Esophagus squamous epithelium (tissue), 5 donors: ENCODE data around the gene TMEM255B. TPM values are rescaled to one million over a fixed set of nuclear protein-coding genes. Genes with fewer than 3 reads are reported as not detected.

Experiments
- DNase-seq: peaks from one replicate; lab custom pipeline; 2025; lab: John Stamatoyannopoulos, UW
- H3K27ac ChIP-seq, 4 donors: fragments of 200-600 bp; sonication (generic); one replicate each; pipeline ENCODE4 v1.5.1; 2016 to 2019; ENCODE audit warnings: mild to moderate bottlenecking in 1 of 4
- H3K27me3 ChIP-seq, 4 donors: fragments of 200-600 bp; sonication (generic); 1 replicate in 3 of 4; 2 replicates in 1 of 4; pipeline versions ENCODE4 v1.5.1 to v1.6.0; 2017 to 2021; ENCODE audit warnings: antibody characterized with exemption in 1 of 4
- H3K36me3 ChIP-seq, 3 donors: fragments of 200-600 bp; sonication (generic); one replicate each; pipeline ENCODE4 v1.5.1; 2016 to 2019
- H3K4me1 ChIP-seq, 3 donors: fragments of 200-600 bp; sonication (generic); one replicate each; pipeline ENCODE4 v1.5.1; 2017 to 2019
- H3K4me3 ChIP-seq, 4 donors: fragments of 200-600 bp; sonication (generic); 1 replicate in 3 of 4; 2 replicates in 1 of 4; pipeline ENCODE4 v1.5.1; 2016 to 2019; ENCODE audit warnings: mild to moderate bottlenecking in 2 of 4, moderate library complexity in 1 of 4
- H3K9me3 ChIP-seq, 3 donors: fragments of 200-600 bp; sonication (generic); one replicate each; pipeline ENCODE4 v1.5.1; 2016 to 2019
- POLR2A ChIP-seq, 4 donors: fragments of 450-650 bp; IDR thresholded peaks; one replicate each; pipeline ENCODE4 v1.6.1; 2017; ENCODE audit warnings: antibody characterized with exemption in 4 of 4, mild to moderate bottlenecking in 4 of 4, moderate library complexity in 3 of 4
- WGBS, 2 donors: methylation state at CpG; one replicate each; pipeline ENCODE4 v1.1.5; 2018; 5-methylcytosine and 5-hydroxymethylcytosine counted together
- intact Hi-C: fragments of 100-400 bp; cut with DNase I; formaldehyde crosslinking; loops from one replicate; pipeline ENCODE4 v1.15.0; 2022
- total RNA-seq, 4 donors: library from RNA; depleted of rRNA; stranded (reverse); fragments of >200 nt; gene quantifications; one replicate each; pipeline ENCODE4 v1.1.0, GENCODE V29; 2016
- TF ChIP-seq, protein P1 (sequence below), 6 experiments: fragments of 450-650 bp in 4 of 6; fragments of 200-600 bp in 2 of 6; sonication (generic) in 2 of 6; IDR thresholded peaks; one replicate each; pipeline ENCODE4 v1.5.1; 2016 to 2019; ENCODE audit warnings: antibody characterized with exemption in 6 of 6, mild to moderate bottlenecking in 4 of 6, moderate library complexity in 4 of 6
- donor health status: DM: yes; HTN: yes; CAD: no.

TMEM255B gene
- total RNA-seq, 4 donors from 2014 or later: 0.30 to 9.2 (median 3.2) TPM; not detected in 1

DNA sequence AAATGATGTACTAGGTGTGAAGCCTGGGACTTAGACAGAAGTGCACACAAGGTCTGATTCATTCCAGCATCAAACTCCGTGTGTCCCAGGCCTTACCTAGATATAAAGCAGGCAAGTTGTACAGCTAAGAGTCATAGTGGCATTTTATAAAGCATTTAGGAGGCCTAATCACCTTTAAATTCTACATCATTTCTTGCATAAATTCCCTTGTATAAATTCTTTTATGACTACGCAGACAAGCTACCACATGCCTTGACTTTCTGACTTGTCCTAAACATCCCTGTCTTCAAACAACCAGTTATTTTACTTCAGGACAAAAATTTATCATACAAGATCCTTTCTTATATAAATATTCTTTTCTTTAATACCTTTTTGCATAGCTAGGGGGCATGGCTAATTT, 22.5 kb downstream of the TMEM255B start:
- H3K4me1 ChIP-seq: peaks cover 0 to 18% (median 0%) of the 10 kb centered on the region in 3 donors
- TF ChIP-seq, protein P1, sequence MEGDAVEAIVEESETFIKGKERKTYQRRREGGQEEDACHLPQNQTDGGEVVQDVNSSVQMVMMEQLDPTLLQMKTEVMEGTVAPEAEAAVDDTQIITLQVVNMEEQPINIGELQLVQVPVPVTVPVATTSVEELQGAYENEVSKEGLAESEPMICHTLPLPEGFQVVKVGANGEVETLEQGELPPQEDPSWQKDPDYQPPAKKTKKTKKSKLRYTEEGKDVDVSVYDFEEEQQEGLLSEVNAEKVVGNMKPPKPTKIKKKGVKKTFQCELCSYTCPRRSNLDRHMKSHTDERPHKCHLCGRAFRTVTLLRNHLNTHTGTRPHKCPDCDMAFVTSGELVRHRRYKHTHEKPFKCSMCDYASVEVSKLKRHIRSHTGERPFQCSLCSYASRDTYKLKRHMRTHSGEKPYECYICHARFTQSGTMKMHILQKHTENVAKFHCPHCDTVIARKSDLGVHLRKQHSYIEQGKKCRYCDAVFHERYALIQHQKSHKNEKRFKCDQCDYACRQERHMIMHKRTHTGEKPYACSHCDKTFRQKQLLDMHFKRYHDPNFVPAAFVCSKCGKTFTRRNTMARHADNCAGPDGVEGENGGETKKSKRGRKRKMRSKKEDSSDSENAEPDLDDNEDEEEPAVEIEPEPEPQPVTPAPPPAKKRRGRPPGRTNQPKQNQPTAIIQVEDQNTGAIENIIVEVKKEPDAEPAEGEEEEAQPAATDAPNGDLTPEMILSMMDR (IDR thresholded peaks at IDR 0.05): no peak
- TF ChIP-seq POLR2A (IDR thresholded peaks at IDR 0.05): no peak
- DNase-seq: no peak
- H3K9me3 ChIP-seq: no peaks in the 10 kb centered on the region
- H3K36me3 ChIP-seq: no peaks in the 10 kb centered on the region
- no peak overlapping the region for H3K27ac ChIP-seq
- H3K4me3 ChIP-seq: no peak overlapping the region
- 27 to 58% methylated on average over 2 of the region's 2 CpGs for WGBS, 2 donors
- peaks cover 0 to 18% (median 0%) of the 10 kb centered on the region in 4 donors for H3K27me3 ChIP-seq
- intact Hi-C loops: no loop called here

DNA sequence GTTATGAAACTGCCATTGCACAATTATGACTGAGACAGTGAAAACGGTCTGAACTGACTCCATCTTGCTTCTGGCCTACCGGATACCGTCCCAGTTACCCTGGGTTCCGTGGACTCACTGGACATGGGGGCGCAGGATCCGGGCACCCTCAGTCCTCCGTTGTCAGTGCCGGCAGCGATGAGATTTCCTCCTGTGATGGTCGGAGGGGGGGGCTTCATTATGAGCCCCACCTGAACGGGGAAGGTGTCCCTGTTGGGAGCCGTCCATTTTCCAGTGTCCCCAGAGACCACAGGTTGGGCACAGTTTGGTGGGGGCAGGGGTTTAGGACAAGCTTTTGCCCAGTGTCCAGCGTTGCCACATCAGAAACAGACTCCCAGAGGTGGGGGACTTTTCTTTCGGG, 23.4 kb downstream of the TMEM255B start:
- intact Hi-C loops: no loop called here
- Histone ChIP-seq H3K4me1 (peaks cover 0 to 18% (median 0%) of the 10 kb centered on the region in 3 donors), H3K27ac (no peak overlapping the region), H3K9me3 (no peaks in the 10 kb centered on the region), H3K27me3 (peaks cover 0 to 9% (median 0%) of the 10 kb centered on the region in 4 donors), H3K36me3 (no peaks in the 10 kb centered on the region), H3K4me3 (no peak overlapping the region)
- 75 to 80% methylated on average over 6 to 7 of the region's 14 CpGs for WGBS, 2 donors
- no peak for TF ChIP-seq POLR2A (IDR thresholded peaks at IDR 0.05)
- TF ChIP-seq, protein P1 (IDR thresholded peaks at IDR 0.05): no peak
- DNase-seq: no peak

DNA sequence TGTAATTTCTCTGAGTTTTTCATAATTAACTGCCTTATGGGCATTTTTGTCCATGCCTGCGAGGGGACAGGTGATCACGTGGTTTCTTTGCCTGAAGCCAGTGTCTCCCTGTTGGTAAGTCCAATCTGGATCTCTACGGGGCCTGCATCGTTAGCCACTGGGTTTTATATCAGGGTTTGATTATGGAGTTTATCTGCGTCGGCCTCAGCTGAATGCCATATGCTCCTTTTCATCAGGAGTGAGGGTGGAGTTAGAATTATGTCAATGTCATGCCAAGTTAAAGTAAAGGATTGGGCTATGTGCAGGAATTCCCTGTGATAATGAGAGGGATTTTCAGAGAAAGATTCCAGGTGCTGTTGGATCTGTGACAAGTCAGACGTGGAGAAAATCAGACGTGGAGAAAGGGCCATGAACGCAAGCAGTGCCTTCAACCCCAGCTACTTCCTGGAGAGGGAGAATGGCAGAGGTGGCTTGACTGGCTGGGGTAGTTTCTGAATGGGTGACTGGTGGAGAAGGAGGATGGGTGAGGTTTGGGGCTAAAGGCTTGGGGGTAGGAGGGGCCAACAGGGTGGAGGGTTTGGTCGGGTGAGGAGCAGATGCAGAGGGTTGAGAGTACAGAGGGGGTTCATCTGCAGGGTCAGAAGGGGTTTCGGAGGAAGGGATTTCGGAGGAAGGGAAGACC, 24.3 kb downstream of the TMEM255B start:
- intact Hi-C loops: no loop called here
- peaks cover 0 to under 1% (median 0%) of the 10 kb centered on the region in 4 donors for H3K27me3 ChIP-seq
- TF ChIP-seq, protein P1 (IDR thresholded peaks at IDR 0.05): no peak
- no peak for TF ChIP-seq POLR2A (IDR thresholded peaks at IDR 0.05)
- 50 to 78% methylated on average over 11 to 12 of the region's 12 CpGs for WGBS, 2 donors
- H3K9me3 ChIP-seq: no peaks in the 10 kb centered on the region
- no peaks in the 10 kb centered on the region for H3K36me3 ChIP-seq
- DNase-seq: no peak
- peaks cover 0 to 18% (median 0%) of the 10 kb centered on the region in 3 donors for H3K4me1 ChIP-seq
- H3K4me3 ChIP-seq: no peak overlapping the region
- no peak overlapping the region for H3K27ac ChIP-seq

DNA sequence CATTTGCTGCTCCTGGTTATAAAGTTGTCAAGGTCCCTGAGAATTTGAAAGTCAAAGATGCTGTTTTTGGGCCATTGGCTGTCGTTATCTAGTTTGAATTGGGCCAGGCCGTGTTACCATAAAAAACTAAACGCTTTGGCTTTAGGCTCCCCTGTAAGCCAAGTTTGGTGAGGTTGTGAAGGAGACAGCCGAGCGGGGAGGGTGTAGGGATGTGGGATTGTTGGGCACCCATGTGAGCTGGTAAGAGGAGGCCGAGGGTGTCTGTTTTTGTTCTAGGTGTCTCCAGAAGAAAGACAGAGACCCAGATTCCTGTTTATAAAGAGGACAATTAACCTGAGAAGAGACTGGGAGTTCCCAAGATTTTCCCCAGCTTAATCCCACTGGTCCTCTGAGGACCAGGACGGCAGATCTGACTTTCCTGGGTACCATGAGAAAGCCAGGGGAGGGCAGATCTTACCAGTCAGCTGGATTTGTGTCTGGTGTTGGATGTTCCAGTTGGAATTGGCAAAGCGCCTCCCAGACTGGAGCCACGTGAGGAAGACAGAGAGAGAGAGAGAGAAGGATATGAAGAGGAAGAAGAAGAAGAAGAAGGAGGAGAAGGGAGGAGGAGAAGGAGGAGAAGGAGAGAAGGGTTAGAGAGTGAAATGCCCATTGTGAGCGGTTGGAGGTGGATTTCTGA, 25.1 kb downstream of the TMEM255B start:
- TF ChIP-seq POLR2A (IDR thresholded peaks at IDR 0.05): no peak
- TF ChIP-seq, protein P1 (IDR thresholded peaks at IDR 0.05): no peak
- H3K27ac ChIP-seq: no peak overlapping the region
- no peak overlapping the region for H3K4me3 ChIP-seq
- peaks cover 0 to 18% (median 0%) of the 10 kb centered on the region in 3 donors for H3K4me1 ChIP-seq
- no peaks in the 10 kb centered on the region for H3K9me3 ChIP-seq
- 74 to 87% methylated on average over 10 of the region's 10 CpGs for WGBS, 2 donors
- no peak for DNase-seq
- H3K36me3 ChIP-seq: no peaks in the 10 kb centered on the region
- intact Hi-C loops: no loop called here
- H3K27me3 ChIP-seq: no peaks in the 10 kb centered on the region

DNA sequence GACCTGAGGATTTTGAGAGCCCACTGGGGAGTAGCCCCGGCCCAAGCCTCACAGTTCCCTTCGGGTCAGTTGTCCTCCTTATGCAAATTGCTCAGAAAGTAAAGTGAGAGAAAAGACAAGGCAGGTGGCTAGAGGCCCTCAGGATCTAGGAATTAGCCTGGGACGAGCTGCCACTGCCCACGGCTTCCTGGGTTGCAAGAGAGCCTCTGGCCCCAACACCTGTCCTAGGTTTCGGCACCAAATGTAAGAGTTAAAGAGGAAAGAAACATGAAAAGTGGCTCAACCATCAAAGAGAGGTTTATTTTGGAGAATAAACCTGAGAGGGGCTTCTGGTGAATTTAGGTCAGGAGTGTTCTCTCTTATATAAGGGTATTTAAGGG, 25.6 kb downstream of the TMEM255B start:
- Histone ChIP-seq H3K27ac (no peak overlapping the region), H3K4me1 (peaks cover 0 to 18% (median 0%) of the 10 kb centered on the region in 3 donors), H3K27me3 (no peaks in the 10 kb centered on the region), H3K9me3 (no peaks in the 10 kb centered on the region), H3K36me3 (no peaks in the 10 kb centered on the region), H3K4me3 (no peak overlapping the region)
- no peak for DNase-seq
- TF ChIP-seq POLR2A (IDR thresholded peaks at IDR 0.05): no peak
- TF ChIP-seq, protein P1 (IDR thresholded peaks at IDR 0.05): no peak
- intact Hi-C loops: no loop called here
- 73 to 88% methylated on average over 4 to 5 of the region's 5 CpGs for WGBS, 2 donors
